Endothelial cell of umbilical vein (primary cell): ENCODE data around the gene TEK.

Experiments
- CTCF ChIP-seq, 2 donors: IDR thresholded peaks; 1 replicate in 1 of 2; 2 replicates in 1 of 2; pipeline ENCODE4 v1.5.1; 2011; ENCODE audit warnings: low read length in 2 of 2, mild to moderate bottlenecking in 2 of 2, moderate library complexity in 2 of 2, control low read depth in 1 of 2, inconsistent platforms in 1 of 2, low read depth in 1 of 2; ENCODE audit not compliant: insufficient read depth in 1 of 2; ENCODE audit errors: extremely low read depth in 1 of 2
- MYC ChIP-seq: IDR thresholded peaks from one replicate; pipeline ENCODE4 v1.6.1; 2011; ENCODE audit warnings: mild to moderate bottlenecking, low read depth, low read length
- POLR2A ChIP-seq: IDR thresholded peaks from 2 replicates; pipeline ENCODE4 v1.6.1; 2012; ENCODE audit warnings: low read depth, mild to moderate bottlenecking, control low read depth, low read length
- POLR2AphosphoS5 ChIP-seq: IDR thresholded peaks from 2 replicates; pipeline ENCODE4 v1.6.1; 2012; ENCODE audit warnings: low read depth, mild to moderate bottlenecking, control low read depth, low read length, moderate library complexity; ENCODE audit not compliant: insufficient read depth

- TF ChIP-seq CTCF (IDR thresholded peaks at IDR 0.05; ENCODE audit: extremely low read depth in 1 of 2, insufficient read depth in 1 of 2, low read depth in 1 of 2, low read length in 2 of 2): no peak
- no peak for TF ChIP-seq POLR2A
- TF ChIP-seq POLR2AphosphoS5: no peak
- TF ChIP-seq MYC: no peak
Measured at GRCh38 chr9:27273186-27273585, 164.2 kb downstream of the TEK start.
